D721Med (cell line): Measurements from ENCODE around the gene PACRG.

ENCODE experiments used
- DNase-seq: peaks from one replicate; pipeline ENCODE4 v3.0.0; 2011; ENCODE audit warnings: low spot score; ENCODE audit not compliant: insufficient read length
- FAIRE-seq: peaks from 2 replicates; lab custom pipeline; 2011; peaks lifted over from hg19 to GRCh38; lab: Jason Lieb, UNC
- TF ChIP-seq, protein P1 (sequence below): IDR thresholded peaks from 2 replicates; pipeline ENCODE4 v1.5.1; 2012; ENCODE audit warnings: mild to moderate bottlenecking, control low read depth; ENCODE audit not compliant: insufficient read depth; ENCODE audit errors: missing control alignments

Gene PACRG

DNA sequence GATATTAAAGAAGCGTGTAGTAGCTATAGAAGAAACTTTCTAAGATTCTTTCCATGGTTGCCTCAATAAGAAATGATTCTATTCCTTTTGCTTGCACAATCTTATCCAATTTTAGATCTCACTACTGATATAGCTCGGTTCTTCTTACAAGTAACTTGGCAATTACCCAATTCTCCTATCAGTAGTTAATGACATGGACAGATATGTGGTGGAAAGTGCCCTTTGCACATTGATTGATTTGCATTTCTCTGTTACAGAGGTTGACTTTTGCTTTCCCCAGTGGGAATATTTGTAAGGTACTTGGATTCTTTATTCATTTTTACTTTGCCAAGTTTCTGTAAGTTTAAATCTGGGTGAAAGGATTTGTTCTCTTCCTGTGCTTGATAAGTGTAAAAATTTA lies 593.0 kb downstream of the PACRG start:
- no peak for FAIRE-seq
- TF ChIP-seq, protein P1, sequence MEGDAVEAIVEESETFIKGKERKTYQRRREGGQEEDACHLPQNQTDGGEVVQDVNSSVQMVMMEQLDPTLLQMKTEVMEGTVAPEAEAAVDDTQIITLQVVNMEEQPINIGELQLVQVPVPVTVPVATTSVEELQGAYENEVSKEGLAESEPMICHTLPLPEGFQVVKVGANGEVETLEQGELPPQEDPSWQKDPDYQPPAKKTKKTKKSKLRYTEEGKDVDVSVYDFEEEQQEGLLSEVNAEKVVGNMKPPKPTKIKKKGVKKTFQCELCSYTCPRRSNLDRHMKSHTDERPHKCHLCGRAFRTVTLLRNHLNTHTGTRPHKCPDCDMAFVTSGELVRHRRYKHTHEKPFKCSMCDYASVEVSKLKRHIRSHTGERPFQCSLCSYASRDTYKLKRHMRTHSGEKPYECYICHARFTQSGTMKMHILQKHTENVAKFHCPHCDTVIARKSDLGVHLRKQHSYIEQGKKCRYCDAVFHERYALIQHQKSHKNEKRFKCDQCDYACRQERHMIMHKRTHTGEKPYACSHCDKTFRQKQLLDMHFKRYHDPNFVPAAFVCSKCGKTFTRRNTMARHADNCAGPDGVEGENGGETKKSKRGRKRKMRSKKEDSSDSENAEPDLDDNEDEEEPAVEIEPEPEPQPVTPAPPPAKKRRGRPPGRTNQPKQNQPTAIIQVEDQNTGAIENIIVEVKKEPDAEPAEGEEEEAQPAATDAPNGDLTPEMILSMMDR: no peak
- no peak for DNase-seq

DNA sequence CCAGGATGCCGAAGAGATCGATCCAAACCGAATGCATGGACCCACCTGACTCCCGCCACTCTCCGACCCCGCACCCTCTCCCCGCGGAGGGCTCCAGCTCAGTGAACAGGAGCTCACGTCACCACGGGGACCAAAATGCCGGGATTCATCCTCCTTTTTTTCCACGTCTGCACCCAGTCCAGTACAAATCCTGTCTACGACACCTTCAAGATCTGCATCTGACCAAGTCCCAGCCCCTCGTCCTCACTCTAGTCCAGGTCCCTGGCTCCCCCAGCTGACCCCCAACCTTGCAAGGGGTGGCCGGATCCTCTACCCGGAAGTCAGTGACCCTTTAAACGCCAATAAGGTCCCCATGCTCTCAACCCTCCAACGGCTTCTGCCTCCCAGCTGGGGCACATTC lies 593.9 kb downstream of the PACRG start:
- DNase-seq: no peak
- TF ChIP-seq, protein P1: no peak
- FAIRE-seq: no peak

GRCh38 chr6:163323274-163323673 lies 595.5 kb downstream of the PACRG start:
- DNase-seq (no peak), FAIRE-seq (no peak)
- TF ChIP-seq, protein P1: no peak

- no peak for FAIRE-seq
These were observed 595.9 kb downstream of the PACRG start for GRCh38 chr6:163323705-163324104.

DNA sequence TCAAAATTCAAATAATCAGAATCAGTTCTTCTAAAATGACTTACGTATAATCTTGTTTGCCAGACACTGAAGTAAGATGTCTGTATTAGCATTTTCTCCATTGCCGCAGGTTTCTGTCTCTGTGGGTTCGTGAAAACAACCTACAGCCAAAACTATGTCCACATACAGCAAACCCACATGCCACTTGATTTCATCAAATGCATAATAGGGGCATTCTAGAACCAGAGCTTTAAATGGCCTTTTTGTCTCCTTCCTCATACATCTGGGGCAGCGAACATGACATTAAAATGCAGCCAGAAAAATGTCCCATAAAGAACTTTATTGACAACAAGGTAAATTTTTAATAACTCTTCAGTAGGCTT lies 596.5 kb downstream of the PACRG start:
- TF ChIP-seq, protein P1: no peak
- no peak for DNase-seq
- FAIRE-seq: no peak

More at GRCh38 chr6:163323705-163324104, 595.9 kb downstream of the PACRG start:
- DNase-seq: no peak
- TF ChIP-seq, protein P1: no peak

GRCh38 chr6:163324688-163325389 lies 597.1 kb downstream of the PACRG start:
- TF ChIP-seq, protein P1: no peak
- DNase-seq (no peak), FAIRE-seq (no peak)

DNA sequence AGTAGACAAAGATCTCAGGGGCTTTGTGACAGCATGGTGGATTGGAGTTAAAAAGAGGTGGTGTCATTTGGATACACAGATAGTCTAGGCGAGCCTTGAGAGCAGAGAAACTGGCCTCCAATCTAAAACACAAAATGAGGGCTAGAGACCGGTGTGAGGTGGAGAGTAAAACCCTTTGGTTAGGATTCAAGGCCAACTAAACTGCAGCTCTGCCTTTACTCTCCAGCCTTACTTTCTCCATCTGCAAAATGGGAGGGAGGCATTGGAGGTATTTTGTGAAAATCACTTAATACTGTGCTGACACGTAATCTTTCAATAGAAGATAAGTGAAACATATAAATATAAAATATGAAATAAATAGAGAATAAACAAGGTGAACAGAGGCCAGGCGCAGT lies 597.6 kb downstream of the PACRG start:
- TF ChIP-seq, protein P1: no peak
- FAIRE-seq (no peak), DNase-seq (no peak)
